IMR-90 (cell line): ENCODE measurements around the gene FRZB.

Experiments
- CTCF ChIP-seq: conservative IDR thresholded peaks from 2 replicates; pipeline ENCODE4 v1.5.1; 2012; ENCODE audit warnings: mild to moderate bottlenecking, low read depth, low read length, improper control_type of control experiment
- NFE2L2 ChIP-seq: fragments of 150-350 bp; IDR thresholded peaks from 2 replicates; pipeline ENCODE4 v1.6.1; 2016; ENCODE audit warnings: low read depth, mild to moderate bottlenecking, low read length
- USF2 ChIP-seq: fragments of 150-350 bp; IDR thresholded peaks from 2 replicates; pipeline ENCODE4 v1.6.1; 2017; ENCODE audit warnings: mild to moderate bottlenecking, antibody characterized with exemption, low read length, low read depth

DNA sequence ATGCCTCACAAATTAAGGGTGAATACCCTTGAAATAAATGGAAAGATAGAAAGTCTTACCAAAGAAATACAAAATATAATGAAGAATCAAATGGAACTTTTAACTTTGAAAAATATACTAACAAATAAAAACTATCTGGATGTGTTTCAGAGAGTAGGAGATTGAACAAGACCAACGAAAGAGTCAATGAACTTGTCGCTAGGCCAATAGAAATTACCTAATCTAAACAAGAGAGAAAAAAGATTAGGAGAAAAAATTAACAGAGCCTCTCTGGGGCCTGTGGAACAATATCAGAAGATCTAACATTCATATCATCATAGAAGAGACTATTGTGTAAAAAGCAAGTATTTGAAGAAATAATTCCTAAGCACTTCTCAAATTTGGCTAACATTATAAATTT lies 11.1 kb downstream of the FRZB start:
- TF ChIP-seq CTCF = no peak
- TF ChIP-seq USF2 = no peak
- TF ChIP-seq NFE2L2 = no peak
